ENCODE data around the gene ADAT2. TPM values are rescaled to one million over a fixed set of nuclear protein-coding genes. Genes with fewer than 3 reads are reported as not detected.
A peak's percentile ranks its signal among the peaks of the same experiment; 100 is the strongest.

Gene ADAT2
- polyA plus RNA-seq, 4 donors: 0.81 to 31.6 (median 2.8) TPM

- H3K27ac ChIP-seq (ENCODE audit: low read depth in 1 of 3, low read length in 2 of 3): no peak overlapping the region
- H3K9me3 ChIP-seq (ENCODE audit: control insufficient read depth in 2 of 2, insufficient read depth in 1 of 2, low read depth in 1 of 2, low read length in 1 of 2): no peaks in the 10 kb centered on the region
- H3K4me3 ChIP-seq (ENCODE audit: low read depth in 1 of 3, low read length in 3 of 3): no peak overlapping the region
- H3K27me3 ChIP-seq (ENCODE audit: control insufficient read depth in 3 of 3, insufficient read depth in 3 of 3, low read length in 3 of 3): no peaks in the 10 kb centered on the region
- H3K4me1 ChIP-seq (ENCODE audit: control insufficient read depth in 3 of 3, insufficient read depth in 2 of 3, low read depth in 1 of 3, low read length in 2 of 3): peaks cover 0 to 4% (median 0%) of the 10 kb centered on the region in 3 donors
- no peak for FAIRE-seq
- H3K36me3 ChIP-seq (ENCODE audit: control insufficient read depth in 3 of 3, insufficient read depth in 2 of 3, low read depth in 1 of 3, low read length in 3 of 3): no peaks in the 10 kb centered on the region
- no peak for DNase-seq
Observed at GRCh38 chr6:143408151-143408786, 42.2 kb downstream of the ADAT2 start.

DNA sequence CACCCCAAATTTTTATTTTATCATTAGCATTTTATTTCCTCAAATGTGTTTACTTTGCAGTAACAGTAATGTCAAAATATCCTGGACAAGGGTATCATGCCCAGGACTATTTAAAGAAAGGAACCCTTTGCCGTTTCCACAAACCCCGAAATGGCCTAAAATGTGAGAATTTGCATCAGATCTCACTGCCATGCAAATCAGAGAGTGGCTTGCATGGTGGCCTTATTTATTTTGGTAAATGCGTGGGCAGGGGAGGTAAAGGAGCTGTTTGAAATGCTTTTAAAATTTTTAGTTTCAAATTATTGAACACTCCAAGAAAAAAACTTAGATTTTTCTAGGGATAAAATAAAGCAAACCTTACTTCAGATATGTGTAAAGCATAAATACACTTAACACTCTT, 43.8 kb downstream of the ADAT2 start:
- DNase-seq (no peak), FAIRE-seq (no peak)
- peaks cover 0 to 4% (median 0%) of the 10 kb centered on the region in 3 donors for H3K4me1 ChIP-seq (ENCODE audit: control insufficient read depth in 3 of 3, insufficient read depth in 2 of 3, low read depth in 1 of 3, low read length in 2 of 3)
- H3K9me3 ChIP-seq (ENCODE audit: control insufficient read depth in 2 of 2, insufficient read depth in 1 of 2, low read depth in 1 of 2, low read length in 1 of 2): no peaks in the 10 kb centered on the region
- no peaks in the 10 kb centered on the region for H3K27me3 ChIP-seq (ENCODE audit: control insufficient read depth in 3 of 3, insufficient read depth in 3 of 3, low read length in 3 of 3)
- H3K36me3 ChIP-seq (ENCODE audit: control insufficient read depth in 3 of 3, insufficient read depth in 2 of 3, low read depth in 1 of 3, low read length in 3 of 3): no peaks in the 10 kb centered on the region
- H3K27ac ChIP-seq (ENCODE audit: low read depth in 1 of 3, low read length in 2 of 3): no peak overlapping the region
- no peak overlapping the region for H3K4me3 ChIP-seq (ENCODE audit: low read depth in 1 of 3, low read length in 3 of 3)
- WGBS, 3 donors: 85 to 88% (median 87%) methylated on average over 3 of the region's 3 CpGs

DNA sequence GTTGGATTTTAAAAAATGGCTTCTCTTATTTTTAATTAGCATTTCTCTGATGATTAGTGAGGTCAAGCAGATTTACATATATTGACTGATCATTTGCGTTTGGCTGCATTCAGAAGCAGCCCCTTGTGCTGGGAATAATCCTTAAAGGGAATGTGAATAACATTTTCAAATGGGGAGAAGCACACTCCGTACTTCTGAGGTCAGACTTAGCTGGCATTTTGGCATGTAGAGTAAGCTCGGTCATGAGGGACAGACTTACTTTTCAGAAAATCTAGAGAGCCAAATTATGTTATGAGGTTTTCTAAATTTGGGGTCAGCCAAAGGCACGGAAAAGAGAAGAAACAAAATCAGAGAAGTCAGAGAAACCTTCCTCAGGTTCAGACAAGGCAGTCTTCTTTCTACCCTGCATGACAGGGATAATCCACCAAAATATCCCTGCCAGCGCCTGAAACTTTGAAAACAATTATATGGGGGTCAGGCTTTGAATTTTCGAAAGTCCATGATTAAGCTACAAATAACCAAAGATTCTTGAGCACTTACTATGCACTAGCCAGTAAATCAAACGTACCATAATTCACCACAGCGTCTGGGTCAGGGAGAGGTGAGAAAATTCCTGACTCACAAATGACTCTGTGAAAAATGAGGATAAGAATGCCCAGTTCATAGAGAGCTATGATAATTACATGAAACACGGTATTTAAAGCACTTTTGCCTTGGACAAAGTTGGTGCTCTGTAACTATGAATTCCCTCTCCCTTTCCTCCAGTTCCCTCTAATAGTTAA, 44.9 kb downstream of the ADAT2 start:
- WGBS, 3 donors: 81 to 91% (median 88%) methylated on average over 9 of the region's 9 CpGs
- no peaks in the 10 kb centered on the region for H3K4me1 ChIP-seq (ENCODE audit: control insufficient read depth in 3 of 3, insufficient read depth in 2 of 3, low read depth in 1 of 3, low read length in 2 of 3)
- H3K27me3 ChIP-seq (ENCODE audit: control insufficient read depth in 3 of 3, insufficient read depth in 3 of 3, low read length in 3 of 3): no peaks in the 10 kb centered on the region
- H3K27ac ChIP-seq (ENCODE audit: low read depth in 1 of 3, low read length in 2 of 3): no peak overlapping the region
- no peaks in the 10 kb centered on the region for H3K9me3 ChIP-seq (ENCODE audit: control insufficient read depth in 2 of 2, insufficient read depth in 1 of 2, low read depth in 1 of 2, low read length in 1 of 2)
- no peak overlapping the region for H3K4me3 ChIP-seq (ENCODE audit: low read depth in 1 of 3, low read length in 3 of 3)
- FAIRE-seq: no peak
- DNase-seq: no peak
- H3K36me3 ChIP-seq (ENCODE audit: control insufficient read depth in 3 of 3, insufficient read depth in 2 of 3, low read depth in 1 of 3, low read length in 3 of 3): no peaks in the 10 kb centered on the region

DNA sequence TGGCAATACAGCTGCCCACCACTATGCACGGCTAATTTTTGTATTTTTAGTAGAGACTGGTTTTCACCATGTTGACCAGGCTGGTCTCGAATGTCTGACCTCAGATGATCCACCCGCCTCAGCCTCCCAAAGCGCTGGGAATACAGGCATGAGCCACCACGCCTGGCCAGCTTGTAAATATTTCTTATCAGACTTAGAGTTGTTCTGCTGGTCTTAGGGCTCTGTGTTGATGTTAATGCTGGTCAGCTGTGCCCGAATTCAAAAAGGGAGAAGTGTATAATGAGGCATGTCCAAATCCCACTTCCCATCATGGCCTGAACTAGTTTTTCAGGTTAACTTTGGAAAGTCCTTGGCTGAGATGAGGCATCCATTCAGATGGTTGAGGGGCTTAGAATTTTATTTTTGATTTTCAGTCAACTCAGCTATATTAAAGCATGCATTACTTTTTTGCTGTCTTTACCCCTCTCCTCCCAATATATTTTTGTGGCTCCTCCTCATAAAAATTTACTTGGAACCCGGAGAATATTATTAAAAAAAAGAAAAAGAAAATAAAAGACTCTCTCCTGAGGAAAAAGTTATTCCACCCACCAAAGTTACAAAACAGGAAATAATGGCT, 47.7 kb downstream of the ADAT2 start:
- H3K4me3 ChIP-seq (ENCODE audit: low read depth in 1 of 3, low read length in 3 of 3): no peak overlapping the region
- H3K4me1 ChIP-seq (ENCODE audit: control insufficient read depth in 3 of 3, insufficient read depth in 2 of 3, low read depth in 1 of 3, low read length in 2 of 3): peaks cover 0 to 3% (median 0%) of the 10 kb centered on the region in 3 donors
- H3K36me3 ChIP-seq (ENCODE audit: control insufficient read depth in 3 of 3, insufficient read depth in 2 of 3, low read depth in 1 of 3, low read length in 3 of 3): no peaks in the 10 kb centered on the region
- WGBS, 3 donors: 89 to 91% (median 90%) methylated on average over 7 of the region's 7 CpGs
- H3K9me3 ChIP-seq (ENCODE audit: control insufficient read depth in 2 of 2, insufficient read depth in 1 of 2, low read depth in 1 of 2, low read length in 1 of 2): no peaks in the 10 kb centered on the region
- DNase-seq (no peak), FAIRE-seq (no peak)
- H3K27ac ChIP-seq (ENCODE audit: low read depth in 1 of 3, low read length in 2 of 3): no peak overlapping the region
- no peaks in the 10 kb centered on the region for H3K27me3 ChIP-seq (ENCODE audit: control insufficient read depth in 3 of 3, insufficient read depth in 3 of 3, low read length in 3 of 3)

GRCh38 chr6:143401636-143402370, 48.7 kb downstream of the ADAT2 start:
- 85 to 88% (median 88%) methylated on average over 5 of the region's 5 CpGs for WGBS, 3 donors
- Histone ChIP-seq H3K4me3 (ENCODE audit: low read depth in 1 of 3, low read length in 3 of 3) (no peak overlapping the region), H3K4me1 (ENCODE audit: control insufficient read depth in 3 of 3, insufficient read depth in 2 of 3, low read depth in 1 of 3, low read length in 2 of 3) (peaks cover 0 to 11% (median 4%) of the 10 kb centered on the region in 3 donors), H3K36me3 (ENCODE audit: control insufficient read depth in 3 of 3, insufficient read depth in 2 of 3, low read depth in 1 of 3, low read length in 3 of 3) (no peaks in the 10 kb centered on the region), H3K27ac (ENCODE audit: low read depth in 1 of 3, low read length in 2 of 3) (no peak overlapping the region), H3K9me3 (ENCODE audit: control insufficient read depth in 2 of 2, insufficient read depth in 1 of 2, low read depth in 1 of 2, low read length in 1 of 2) (no peaks in the 10 kb centered on the region), H3K27me3 (ENCODE audit: control insufficient read depth in 3 of 3, insufficient read depth in 3 of 3, low read length in 3 of 3) (no peaks in the 10 kb centered on the region)
- FAIRE-seq (no peak), DNase-seq (no peak)

DNA sequence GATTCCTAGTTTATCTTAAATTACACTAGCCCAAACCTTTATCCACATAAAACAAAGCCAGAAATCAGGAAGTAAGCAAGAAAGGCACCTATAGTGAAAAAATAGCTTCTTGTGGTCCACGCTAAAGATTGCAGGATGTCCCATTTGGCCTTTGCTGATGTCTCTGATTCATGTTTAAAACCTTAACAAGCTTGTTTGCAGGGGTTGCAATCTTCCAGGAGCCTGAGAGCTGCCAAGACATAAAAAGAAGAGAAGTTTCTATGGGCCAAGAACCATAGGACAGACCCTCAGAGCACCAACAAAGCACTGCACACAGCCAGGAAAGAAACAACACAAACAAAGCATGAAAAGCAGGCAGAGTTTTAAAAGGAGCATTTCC, 49.4 kb downstream of the ADAT2 start:
- H3K4me3 ChIP-seq (ENCODE audit: low read depth in 1 of 3, low read length in 3 of 3): no peak overlapping the region
- H3K9me3 ChIP-seq (ENCODE audit: control insufficient read depth in 2 of 2, insufficient read depth in 1 of 2, low read depth in 1 of 2, low read length in 1 of 2): no peaks in the 10 kb centered on the region
- no peaks in the 10 kb centered on the region for H3K27me3 ChIP-seq (ENCODE audit: control insufficient read depth in 3 of 3, insufficient read depth in 3 of 3, low read length in 3 of 3)
- no peaks in the 10 kb centered on the region for H3K36me3 ChIP-seq (ENCODE audit: control insufficient read depth in 3 of 3, insufficient read depth in 2 of 3, low read depth in 1 of 3, low read length in 3 of 3)
- DNase-seq (no peak), FAIRE-seq (no peak)
- no peak overlapping the region for H3K27ac ChIP-seq (ENCODE audit: low read depth in 1 of 3, low read length in 2 of 3)
- peaks cover 0 to 12% (median 4%) of the 10 kb centered on the region in 3 donors for H3K4me1 ChIP-seq (ENCODE audit: control insufficient read depth in 3 of 3, insufficient read depth in 2 of 3, low read depth in 1 of 3, low read length in 2 of 3)
- 79 to 91% (median 80%) methylated on average over 1 of the region's 1 CpG for WGBS, 3 donors

DNA sequence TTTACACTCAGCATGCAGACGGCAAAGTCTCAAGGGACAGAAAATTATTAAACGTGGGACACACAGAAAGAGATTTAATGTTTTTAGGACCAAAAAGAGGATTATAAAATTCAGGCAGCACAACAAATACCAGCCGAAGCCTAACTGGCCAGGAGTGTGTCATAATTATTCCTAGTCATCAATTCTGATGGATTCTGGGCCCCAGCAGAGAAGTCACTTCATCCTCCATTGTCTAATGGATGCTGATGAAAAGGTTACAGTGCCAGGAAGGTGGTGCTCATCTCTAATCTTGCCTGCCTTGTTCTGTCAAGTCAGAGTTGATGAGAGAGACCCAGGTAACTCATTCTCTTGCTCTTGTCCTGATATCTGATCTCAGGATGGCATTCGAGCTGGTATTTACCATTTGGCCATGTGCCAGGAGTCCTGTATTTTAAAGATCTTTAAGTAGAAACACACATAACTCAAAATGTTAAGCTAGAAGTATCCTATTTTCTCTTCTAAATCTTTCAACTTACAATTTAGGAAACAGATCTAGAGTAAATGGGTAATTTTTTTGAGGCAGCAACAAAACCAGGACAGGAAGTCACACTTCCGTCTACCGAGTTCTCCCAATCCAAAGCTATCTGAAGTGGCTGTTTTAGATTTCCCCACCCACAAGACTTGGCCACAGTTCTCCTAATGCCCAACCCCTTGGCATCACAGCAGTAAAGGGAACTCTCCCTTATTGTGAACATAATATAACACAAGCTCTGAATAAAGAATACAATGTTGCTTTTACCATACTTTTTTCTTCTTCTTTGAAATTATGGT, 50.0 kb downstream of the ADAT2 start:
- peaks cover 0 to 12% (median 4%) of the 10 kb centered on the region in 3 donors for H3K4me1 ChIP-seq (ENCODE audit: control insufficient read depth in 3 of 3, insufficient read depth in 2 of 3, low read depth in 1 of 3, low read length in 2 of 3)
- 41 to 50% (median 42%) methylated on average over 6 of the region's 6 CpGs for WGBS, 3 donors
- peak in 1 of 2 donors; percentile 25 for DNase-seq
- H3K27ac ChIP-seq (ENCODE audit: low read depth in 1 of 3, low read length in 2 of 3): no peak overlapping the region
- H3K36me3 ChIP-seq (ENCODE audit: control insufficient read depth in 3 of 3, insufficient read depth in 2 of 3, low read depth in 1 of 3, low read length in 3 of 3): no peaks in the 10 kb centered on the region
- H3K4me3 ChIP-seq (ENCODE audit: low read depth in 1 of 3, low read length in 3 of 3): no peak overlapping the region
- H3K27me3 ChIP-seq (ENCODE audit: control insufficient read depth in 3 of 3, insufficient read depth in 3 of 3, low read length in 3 of 3): no peaks in the 10 kb centered on the region
- no peak for FAIRE-seq
- no peaks in the 10 kb centered on the region for H3K9me3 ChIP-seq (ENCODE audit: control insufficient read depth in 2 of 2, insufficient read depth in 1 of 2, low read depth in 1 of 2, low read length in 1 of 2)

GRCh38 chr6:143399775-143400174, 50.7 kb downstream of the ADAT2 start:
- no peaks in the 10 kb centered on the region for H3K27me3 ChIP-seq (ENCODE audit: control insufficient read depth in 3 of 3, insufficient read depth in 3 of 3, low read length in 3 of 3)
- no peaks in the 10 kb centered on the region for H3K36me3 ChIP-seq (ENCODE audit: control insufficient read depth in 3 of 3, insufficient read depth in 2 of 3, low read depth in 1 of 3, low read length in 3 of 3)
- WGBS, 3 donors: 83 to 91% (median 87%) methylated on average over 7 of the region's 7 CpGs
- peaks cover 0 to 12% (median 4%) of the 10 kb centered on the region in 3 donors for H3K4me1 ChIP-seq (ENCODE audit: control insufficient read depth in 3 of 3, insufficient read depth in 2 of 3, low read depth in 1 of 3, low read length in 2 of 3)
- H3K4me3 ChIP-seq (ENCODE audit: low read depth in 1 of 3, low read length in 3 of 3): no peak overlapping the region
- DNase-seq (no peak), FAIRE-seq (no peak)
- no peaks in the 10 kb centered on the region for H3K9me3 ChIP-seq (ENCODE audit: control insufficient read depth in 2 of 2, insufficient read depth in 1 of 2, low read depth in 1 of 2, low read length in 1 of 2)
- no peak overlapping the region for H3K27ac ChIP-seq (ENCODE audit: low read depth in 1 of 3, low read length in 2 of 3)
